Measurements from ENCODE around the gene UHRF1. TPM values are rescaled to one million over a fixed set of nuclear protein-coding genes. Genes with fewer than 3 reads are reported as not detected.
A peak's percentile ranks its signal among the peaks of the same experiment; 100 is the strongest.

The UHRF1 gene
- polyA plus RNA-seq, 4 donors, result 0.67 to 18.5 (median 6.0) TPM

DNA sequence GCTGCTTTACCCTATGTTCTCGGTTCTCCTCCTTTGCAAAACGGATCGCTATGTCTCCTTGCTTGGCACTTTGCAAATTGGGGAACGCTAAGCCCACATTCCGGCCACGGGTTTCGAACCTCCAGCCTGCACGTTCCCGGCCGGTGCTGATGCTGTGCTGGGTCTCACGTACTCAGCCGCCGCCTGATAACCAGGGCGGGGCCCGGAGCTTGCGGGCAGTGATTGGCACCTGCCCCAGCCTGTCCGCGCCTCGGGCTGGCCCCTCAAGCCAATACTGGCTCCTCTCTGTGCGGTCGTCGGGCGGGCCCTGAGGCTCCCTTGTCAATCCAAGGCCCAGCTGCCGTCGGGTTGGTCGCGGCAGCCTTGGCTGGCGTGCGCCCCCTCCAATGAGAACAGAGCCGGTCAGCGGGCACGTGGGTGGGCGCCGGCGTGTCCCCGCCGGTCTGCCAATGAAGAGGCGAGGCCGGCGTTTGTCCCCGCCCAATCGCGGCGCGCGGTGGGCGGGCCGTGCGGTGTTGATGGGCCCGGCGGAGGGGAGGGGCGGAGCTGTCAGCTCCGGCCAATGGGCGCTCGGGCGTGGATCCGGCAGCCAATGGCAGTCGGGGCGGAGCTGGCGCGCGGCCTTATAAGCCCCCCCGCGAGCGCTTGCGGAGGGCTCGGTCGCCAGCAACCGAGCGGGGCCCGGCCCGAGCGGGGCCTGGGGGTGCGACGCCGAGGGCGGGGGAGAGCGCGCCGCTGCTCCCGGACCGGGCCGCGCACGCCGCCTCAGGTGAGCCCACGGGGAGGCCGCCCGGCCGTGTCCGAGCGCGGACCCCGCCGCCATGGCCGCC, 59.4 kb downstream of the UHRF1 start, which contains the start of gene KDM4B:
Gene KDM4B, plus strand, starts transcription at position 652 of the 830 bp plus-strand sequence. CDS start 63,778 bp downstream, outside the sequence.
- 1% methylated on average over 44 to 96 of the region's 96 CpGs for WGBS, 3 donors
- Histone ChIP-seq H3K9me3 (ENCODE audit: control insufficient read depth in 2 of 2, insufficient read depth in 1 of 2, low read depth in 1 of 2, low read length in 1 of 2) (no peaks in the 10 kb centered on the region), H3K27ac (ENCODE audit: low read depth in 1 of 3, low read length in 2 of 3) (peak within 1 kb of the TSS; percentile 2 to 72 (median 65)), H3K4me1 (ENCODE audit: control insufficient read depth in 3 of 3, insufficient read depth in 2 of 3, low read depth in 1 of 3, low read length in 2 of 3) (peaks cover 0 to 24% (median 4%) of the 10 kb centered on the region in 3 donors), H3K36me3 (ENCODE audit: control insufficient read depth in 3 of 3, insufficient read depth in 2 of 3, low read depth in 1 of 3, low read length in 3 of 3) (peaks cover 0 to 8% (median 0%) of the 10 kb centered on the region in 3 donors), H3K4me3 (ENCODE audit: low read depth in 1 of 3, low read length in 3 of 3) (peak within 1 kb of the TSS; percentile 67 to 88 (median 69)), H3K27me3 (ENCODE audit: control insufficient read depth in 3 of 3, insufficient read depth in 3 of 3, low read length in 3 of 3) (no peaks in the 10 kb centered on the region)
- FAIRE-seq (no peak), DNase-seq (peak; percentile 99 to 100)

DNA sequence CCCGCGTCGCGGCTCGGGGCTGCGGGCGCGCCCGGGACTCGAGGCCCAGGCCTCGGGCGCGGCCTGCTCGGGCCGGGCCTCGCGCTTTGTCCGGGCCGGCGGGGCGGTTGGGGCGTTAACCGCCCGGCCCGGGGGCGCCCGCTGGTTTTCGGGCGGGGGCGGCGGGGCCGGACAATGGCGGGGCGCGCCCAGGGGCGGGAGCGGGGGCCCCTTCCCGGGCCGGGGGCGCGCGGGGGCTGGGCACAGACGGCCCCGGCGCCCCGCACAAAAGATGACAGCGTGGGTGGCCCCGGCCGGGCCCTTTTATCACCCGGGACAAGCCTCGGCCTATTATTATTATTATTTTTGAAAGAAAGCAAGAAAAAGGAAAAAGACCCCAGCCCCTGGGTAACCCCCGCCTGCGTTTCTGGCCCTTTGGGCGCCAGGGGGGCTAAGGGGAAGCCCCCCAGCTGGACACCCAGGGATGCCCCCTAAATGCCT, 60.0 kb downstream of the UHRF1 start:
- FAIRE-seq, result no peak
- Histone ChIP-seq H3K4me1 (ENCODE audit: control insufficient read depth in 3 of 3, insufficient read depth in 2 of 3, low read depth in 1 of 3, low read length in 2 of 3) (peaks cover 0 to 24% (median 4%) of the 10 kb centered on the region in 3 donors), H3K27ac (ENCODE audit: low read depth in 1 of 3, low read length in 2 of 3) (peak overlapping the region in 1 of 3 donors; percentile 63), H3K9me3 (ENCODE audit: control insufficient read depth in 2 of 2, insufficient read depth in 1 of 2, low read depth in 1 of 2, low read length in 1 of 2) (no peaks in the 10 kb centered on the region), H3K36me3 (ENCODE audit: control insufficient read depth in 3 of 3, insufficient read depth in 2 of 3, low read depth in 1 of 3, low read length in 3 of 3) (peaks cover 0 to 8% (median 0%) of the 10 kb centered on the region in 3 donors), H3K27me3 (ENCODE audit: control insufficient read depth in 3 of 3, insufficient read depth in 3 of 3, low read length in 3 of 3) (no peaks in the 10 kb centered on the region), H3K4me3 (ENCODE audit: low read depth in 1 of 3, low read length in 3 of 3) (peak overlapping the region; percentile 67 to 88 (median 69))
- WGBS, 3 donors, result 0 to 1% (median 0%) methylated on average over 21 to 54 of the region's 54 CpGs
- DNase-seq, result no peak

DNA sequence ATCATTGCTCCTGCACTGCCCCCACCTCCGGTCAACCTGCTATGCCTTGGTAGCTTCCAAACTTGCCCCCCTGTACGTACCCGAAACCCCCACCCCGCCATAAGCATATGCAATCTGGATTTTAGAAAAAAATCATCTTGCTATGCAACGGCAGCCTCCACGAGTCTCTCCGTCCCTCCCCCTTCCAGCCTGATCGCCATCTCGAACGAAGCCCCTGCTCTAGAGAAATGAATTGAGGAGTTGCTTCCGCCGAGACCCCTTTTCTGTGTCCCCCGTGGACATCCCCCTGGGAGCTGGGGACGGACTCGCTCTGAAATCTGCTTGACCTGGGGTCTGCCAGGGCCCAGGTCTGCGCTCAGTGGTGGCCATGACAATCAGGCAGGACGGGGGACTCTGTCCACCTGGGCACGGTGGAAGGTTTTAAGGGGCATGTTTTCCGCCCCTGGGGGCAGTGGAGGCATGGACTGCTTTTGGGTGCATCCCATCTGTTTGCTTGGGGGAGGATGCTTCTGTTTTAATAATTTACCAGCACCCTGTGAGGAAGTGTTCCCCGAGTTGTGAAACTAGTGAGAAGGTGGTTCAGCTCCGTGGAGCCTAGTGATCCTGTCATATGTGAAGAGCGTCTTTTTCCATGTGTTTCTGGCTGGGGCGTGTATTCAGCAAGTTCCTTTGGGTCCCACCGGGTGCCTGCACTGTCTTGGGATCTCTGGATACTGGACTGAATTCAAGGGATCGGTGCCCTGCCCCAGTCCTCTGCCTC, 60.7 kb downstream of the UHRF1 start:
- peak; percentile 38 to 49 for DNase-seq

DNA sequence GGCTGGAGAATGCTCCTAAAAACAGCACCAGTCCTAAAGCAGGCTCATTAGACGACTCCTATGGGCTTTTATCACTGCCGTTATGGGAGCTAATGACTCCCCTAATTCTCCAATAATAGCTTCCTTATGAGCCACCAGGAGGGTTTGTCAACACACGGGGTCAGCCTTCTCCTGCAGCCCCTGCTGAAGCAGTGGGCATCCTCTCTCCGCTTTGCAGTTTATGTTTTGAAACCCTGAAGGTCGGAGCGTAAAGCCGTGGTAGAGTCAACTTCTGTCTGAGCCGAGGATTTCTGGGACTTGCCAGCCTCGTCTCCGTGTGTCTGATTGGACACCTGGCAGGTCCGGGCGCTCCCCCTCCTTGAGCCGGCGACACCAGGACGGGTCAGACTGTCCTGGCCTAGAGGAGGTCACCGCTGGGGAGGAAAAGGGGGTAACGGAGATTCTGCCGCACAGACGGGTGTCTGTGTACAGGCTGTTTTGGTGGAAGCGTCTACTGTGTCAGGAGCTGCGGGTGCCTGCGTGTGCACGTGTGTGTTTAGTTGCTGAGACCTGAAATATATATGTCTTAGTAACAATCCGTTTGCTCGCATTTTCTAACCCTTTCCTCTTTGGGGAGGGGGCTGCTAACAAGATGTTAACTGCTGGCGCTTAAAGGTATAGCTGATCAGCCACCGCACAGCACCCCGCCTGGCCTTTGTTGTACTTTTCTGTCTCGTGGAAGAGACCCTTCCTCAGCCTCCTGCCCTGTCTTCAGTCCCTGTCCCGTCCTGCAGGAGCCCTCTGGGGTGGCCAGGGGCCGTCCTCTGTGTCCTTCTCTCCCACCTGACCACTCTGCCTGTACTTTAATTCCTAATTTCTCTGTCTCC, 61.5 kb downstream of the UHRF1 start:
- Histone ChIP-seq H3K27ac (ENCODE audit: low read depth in 1 of 3, low read length in 2 of 3) (peak overlapping the region in 1 of 3 donors; percentile 42), H3K36me3 (ENCODE audit: control insufficient read depth in 3 of 3, insufficient read depth in 2 of 3, low read depth in 1 of 3, low read length in 3 of 3) (peaks cover 0 to 5% (median 0%) of the 10 kb centered on the region in 3 donors), H3K9me3 (ENCODE audit: control insufficient read depth in 2 of 2, insufficient read depth in 1 of 2, low read depth in 1 of 2, low read length in 1 of 2) (no peaks in the 10 kb centered on the region), H3K4me3 (ENCODE audit: low read depth in 1 of 3, low read length in 3 of 3) (peak overlapping the region in 2 of 3 donors; percentile 69 to 88), H3K4me1 (ENCODE audit: control insufficient read depth in 3 of 3, insufficient read depth in 2 of 3, low read depth in 1 of 3, low read length in 2 of 3) (peaks cover 0 to 24% (median 4%) of the 10 kb centered on the region in 3 donors), H3K27me3 (ENCODE audit: control insufficient read depth in 3 of 3, insufficient read depth in 3 of 3, low read length in 3 of 3) (no peaks in the 10 kb centered on the region)
- 9 to 24% (median 20%) methylated on average over 29 to 31 of the region's 31 CpGs for WGBS, 3 donors
- peak; percentile 39 to 48 for DNase-seq
- no peak for FAIRE-seq

More for the DNA sequence above, 60.7 kb downstream of the UHRF1 start:
- Histone ChIP-seq H3K36me3 (ENCODE audit: control insufficient read depth in 3 of 3, insufficient read depth in 2 of 3, low read depth in 1 of 3, low read length in 3 of 3) (peaks cover 0 to 5% (median 0%) of the 10 kb centered on the region in 3 donors), H3K9me3 (ENCODE audit: control insufficient read depth in 2 of 2, insufficient read depth in 1 of 2, low read depth in 1 of 2, low read length in 1 of 2) (no peaks in the 10 kb centered on the region), H3K4me1 (ENCODE audit: control insufficient read depth in 3 of 3, insufficient read depth in 2 of 3, low read depth in 1 of 3, low read length in 2 of 3) (peaks cover 0 to 24% (median 4%) of the 10 kb centered on the region in 3 donors), H3K4me3 (ENCODE audit: low read depth in 1 of 3, low read length in 3 of 3) (peak overlapping the region; percentile 67 to 88 (median 69)), H3K27ac (ENCODE audit: low read depth in 1 of 3, low read length in 2 of 3) (peak overlapping the region in 1 of 3 donors; percentile 17), H3K27me3 (ENCODE audit: control insufficient read depth in 3 of 3, insufficient read depth in 3 of 3, low read length in 3 of 3) (no peaks in the 10 kb centered on the region)
- 2 to 6% (median 4%) methylated on average over 25 of the region's 25 CpGs for WGBS, 3 donors
- FAIRE-seq, result no peak

DNA sequence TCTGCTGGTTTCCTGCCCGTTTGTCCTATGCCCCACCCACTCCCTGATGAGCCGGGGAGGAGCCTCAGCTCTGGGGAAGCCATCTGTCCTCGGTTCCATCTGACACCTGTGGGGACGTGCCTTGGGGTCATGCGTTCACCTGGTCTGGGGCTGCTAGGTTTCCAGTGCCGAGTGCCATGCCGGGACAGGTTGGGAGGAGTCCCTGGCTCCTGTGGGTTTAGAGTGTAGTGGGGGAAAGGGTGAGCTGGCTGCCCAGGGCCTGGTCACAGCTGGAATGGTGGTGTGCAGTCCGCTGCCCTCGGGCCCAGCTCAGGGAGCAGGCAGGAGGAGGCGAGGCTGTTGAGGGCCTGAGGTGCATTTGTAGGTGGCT, 62.1 kb downstream of the UHRF1 start:
- 21 to 35% (median 29%) methylated on average over 10 of the region's 10 CpGs for WGBS, 3 donors
- peaks cover 0 to 24% (median 4%) of the 10 kb centered on the region in 3 donors for H3K4me1 ChIP-seq (ENCODE audit: control insufficient read depth in 3 of 3, insufficient read depth in 2 of 3, low read depth in 1 of 3, low read length in 2 of 3)
- H3K27ac ChIP-seq (ENCODE audit: low read depth in 1 of 3, low read length in 2 of 3), result no peak overlapping the region
- FAIRE-seq (no peak), DNase-seq (peak; percentile 62 to 66)
- peaks cover 0 to 8% (median 0%) of the 10 kb centered on the region in 3 donors for H3K36me3 ChIP-seq (ENCODE audit: control insufficient read depth in 3 of 3, insufficient read depth in 2 of 3, low read depth in 1 of 3, low read length in 3 of 3)
- no peaks in the 10 kb centered on the region for H3K9me3 ChIP-seq (ENCODE audit: control insufficient read depth in 2 of 2, insufficient read depth in 1 of 2, low read depth in 1 of 2, low read length in 1 of 2)
- peak overlapping the region in 2 of 3 donors; percentile 69 to 88 for H3K4me3 ChIP-seq (ENCODE audit: low read depth in 1 of 3, low read length in 3 of 3)
- no peaks in the 10 kb centered on the region for H3K27me3 ChIP-seq (ENCODE audit: control insufficient read depth in 3 of 3, insufficient read depth in 3 of 3, low read length in 3 of 3)

DNA sequence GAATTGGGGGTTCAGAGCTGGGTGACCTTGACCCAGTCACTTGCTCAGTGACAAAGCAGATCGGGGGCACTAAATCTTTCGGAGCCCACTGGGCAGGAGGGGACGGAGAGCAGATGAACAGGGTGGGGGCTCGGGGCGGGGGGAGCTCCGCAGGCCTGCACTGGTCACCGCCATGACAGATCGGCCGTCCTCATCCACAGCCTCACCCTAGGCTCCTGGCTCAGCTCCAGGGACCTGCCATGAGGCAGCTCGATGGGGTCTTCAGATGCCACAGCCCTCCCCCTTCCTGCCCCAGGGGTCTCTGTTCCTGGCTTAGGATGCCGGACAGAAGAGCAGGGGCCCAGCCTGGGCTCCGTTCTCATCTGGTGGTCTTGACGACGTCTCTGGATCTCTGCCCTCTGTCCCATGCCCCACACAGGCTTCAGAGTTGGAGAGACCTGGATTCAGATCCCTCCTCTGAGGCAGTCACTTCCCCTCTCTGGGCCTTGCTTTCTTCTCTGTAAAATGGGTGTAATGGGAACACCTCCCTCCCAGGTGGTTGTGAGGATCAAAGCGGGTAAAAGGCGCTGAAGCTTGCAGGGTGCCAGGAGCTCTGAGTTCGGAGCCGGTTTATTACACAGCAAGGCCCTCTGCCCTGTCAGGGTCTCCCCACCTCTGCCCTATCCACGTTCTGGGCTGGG, 62.7 kb downstream of the UHRF1 start:
- H3K9me3 ChIP-seq (ENCODE audit: control insufficient read depth in 2 of 2, insufficient read depth in 1 of 2, low read depth in 1 of 2, low read length in 1 of 2), result no peaks in the 10 kb centered on the region
- H3K27ac ChIP-seq (ENCODE audit: low read depth in 1 of 3, low read length in 2 of 3), result no peak overlapping the region
- FAIRE-seq (no peak), DNase-seq (no peak)
- H3K4me3 ChIP-seq (ENCODE audit: low read depth in 1 of 3, low read length in 3 of 3), result peak overlapping the region in 1 of 3 donors; percentile 69
- no peaks in the 10 kb centered on the region for H3K27me3 ChIP-seq (ENCODE audit: control insufficient read depth in 3 of 3, insufficient read depth in 3 of 3, low read length in 3 of 3)
- H3K4me1 ChIP-seq (ENCODE audit: control insufficient read depth in 3 of 3, insufficient read depth in 2 of 3, low read depth in 1 of 3, low read length in 2 of 3), result peaks cover 0 to 26% (median 5%) of the 10 kb centered on the region in 3 donors
- H3K36me3 ChIP-seq (ENCODE audit: control insufficient read depth in 3 of 3, insufficient read depth in 2 of 3, low read depth in 1 of 3, low read length in 3 of 3), result peaks cover 0 to 11% (median 0%) of the 10 kb centered on the region in 3 donors
- WGBS, 3 donors, result 83 to 89% (median 88%) methylated on average over 19 of the region's 19 CpGs

DNA sequence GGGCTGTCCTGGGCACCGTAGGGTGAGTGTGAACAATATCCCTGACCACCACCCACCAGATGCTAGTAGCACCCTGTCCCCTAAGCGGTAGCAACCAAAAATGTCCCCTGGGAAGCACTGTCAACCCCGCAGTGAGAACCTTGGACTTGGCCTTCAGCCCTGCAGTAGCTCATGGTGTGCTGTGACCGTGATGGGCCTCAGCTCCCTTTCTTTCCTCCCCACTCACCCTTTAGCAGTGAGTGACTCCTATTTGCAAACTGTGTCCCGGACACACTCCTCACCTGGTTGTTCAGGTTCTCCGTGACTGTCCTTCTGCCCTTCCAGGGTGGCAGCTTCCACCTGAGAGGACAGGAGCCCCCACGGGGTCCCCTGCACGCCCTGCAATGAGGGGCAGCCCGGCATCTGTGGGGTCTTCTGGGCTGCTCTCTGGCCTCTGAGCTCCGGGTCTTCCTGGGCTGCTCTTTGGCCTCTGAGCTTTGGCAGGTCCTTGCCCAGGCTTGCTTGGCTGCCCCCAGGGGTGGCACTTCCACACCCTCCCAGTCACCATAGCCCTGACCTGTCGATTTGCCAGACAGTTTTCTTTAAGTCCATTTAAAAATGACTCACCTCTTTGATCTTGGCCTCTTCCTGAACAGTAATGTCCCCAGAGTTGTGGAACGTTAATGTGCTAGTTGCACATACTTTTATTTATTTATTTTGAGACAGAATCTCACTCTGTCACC, 63.4 kb downstream of the UHRF1 start:
- 32 to 75% (median 49%) methylated on average over 12 of the region's 12 CpGs for WGBS, 3 donors
- FAIRE-seq (no peak), DNase-seq (peak in 1 of 2 donors; percentile 48)
- Histone ChIP-seq H3K9me3 (ENCODE audit: control insufficient read depth in 2 of 2, insufficient read depth in 1 of 2, low read depth in 1 of 2, low read length in 1 of 2) (no peaks in the 10 kb centered on the region), H3K27me3 (ENCODE audit: control insufficient read depth in 3 of 3, insufficient read depth in 3 of 3, low read length in 3 of 3) (no peaks in the 10 kb centered on the region), H3K27ac (ENCODE audit: low read depth in 1 of 3, low read length in 2 of 3) (no peak overlapping the region), H3K36me3 (ENCODE audit: control insufficient read depth in 3 of 3, insufficient read depth in 2 of 3, low read depth in 1 of 3, low read length in 3 of 3) (peaks cover 0 to 18% (median 0%) of the 10 kb centered on the region in 3 donors), H3K4me1 (ENCODE audit: control insufficient read depth in 3 of 3, insufficient read depth in 2 of 3, low read depth in 1 of 3, low read length in 2 of 3) (peaks cover 0 to 27% (median 7%) of the 10 kb centered on the region in 3 donors), H3K4me3 (ENCODE audit: low read depth in 1 of 3, low read length in 3 of 3) (no peak overlapping the region)

Data from small intestine (tissue), 7 donors.